PC-3 (cell line): ENCODE results near the gene FILIP1L.

Source experiments
- EZH2 ChIP-seq: fragments of 300-600 bp; sonication (generic); IDR thresholded peaks from one replicate; pipeline ENCODE4 v1.6.1; 2017; ENCODE audit warnings: antibody characterized with exemption, mild to moderate bottlenecking, low read length; ENCODE audit not compliant: unreplicated experiment
- EZH2phosphoT487 ChIP-seq: fragments of 300-600 bp; sonication (generic); IDR thresholded peaks from 2 replicates; pipeline ENCODE4 v1.6.1; 2018; ENCODE audit warnings: mild to moderate bottlenecking, antibody characterized with exemption, low read length, borderline replicate concordance
- TF ChIP-seq, protein P1 (sequence below): fragments of 300-600 bp; sonication (generic); conservative IDR thresholded peaks from 2 replicates; pipeline ENCODE4 v1.5.1; 2017; ENCODE audit warnings: antibody characterized with exemption, low read depth, mild to moderate bottlenecking, low read length

DNA sequence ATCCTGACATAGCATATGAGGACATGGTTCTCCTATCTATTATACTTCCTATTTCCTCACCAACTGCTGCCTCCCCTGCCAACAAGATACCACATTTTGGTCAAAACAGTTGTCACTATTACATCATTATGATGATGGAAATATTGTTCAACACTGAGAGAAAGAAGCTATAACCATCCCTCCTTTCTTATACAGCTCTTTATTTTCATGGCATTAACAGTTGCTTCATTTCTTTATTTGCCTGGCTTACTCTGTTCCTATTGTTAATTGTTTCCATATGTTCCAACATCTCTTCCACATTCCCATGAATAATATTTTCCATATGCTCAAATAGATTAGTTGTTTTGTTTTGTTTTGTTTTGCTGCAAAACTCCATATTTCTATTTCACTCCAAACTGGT lies 40.8 kb upstream of the FILIP1L start:
- TF ChIP-seq, protein P1, sequence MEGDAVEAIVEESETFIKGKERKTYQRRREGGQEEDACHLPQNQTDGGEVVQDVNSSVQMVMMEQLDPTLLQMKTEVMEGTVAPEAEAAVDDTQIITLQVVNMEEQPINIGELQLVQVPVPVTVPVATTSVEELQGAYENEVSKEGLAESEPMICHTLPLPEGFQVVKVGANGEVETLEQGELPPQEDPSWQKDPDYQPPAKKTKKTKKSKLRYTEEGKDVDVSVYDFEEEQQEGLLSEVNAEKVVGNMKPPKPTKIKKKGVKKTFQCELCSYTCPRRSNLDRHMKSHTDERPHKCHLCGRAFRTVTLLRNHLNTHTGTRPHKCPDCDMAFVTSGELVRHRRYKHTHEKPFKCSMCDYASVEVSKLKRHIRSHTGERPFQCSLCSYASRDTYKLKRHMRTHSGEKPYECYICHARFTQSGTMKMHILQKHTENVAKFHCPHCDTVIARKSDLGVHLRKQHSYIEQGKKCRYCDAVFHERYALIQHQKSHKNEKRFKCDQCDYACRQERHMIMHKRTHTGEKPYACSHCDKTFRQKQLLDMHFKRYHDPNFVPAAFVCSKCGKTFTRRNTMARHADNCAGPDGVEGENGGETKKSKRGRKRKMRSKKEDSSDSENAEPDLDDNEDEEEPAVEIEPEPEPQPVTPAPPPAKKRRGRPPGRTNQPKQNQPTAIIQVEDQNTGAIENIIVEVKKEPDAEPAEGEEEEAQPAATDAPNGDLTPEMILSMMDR, result no peak
- TF ChIP-seq EZH2 (no peak), EZH2phosphoT487 (no peak)
